ENCODE data around the gene KLHDC10.
"Not testable (repeated sequence)": the region's sequence is repeated elsewhere in the genome, so short reads cannot be mapped to it uniquely, and the experiment has no call there.

DNA sequence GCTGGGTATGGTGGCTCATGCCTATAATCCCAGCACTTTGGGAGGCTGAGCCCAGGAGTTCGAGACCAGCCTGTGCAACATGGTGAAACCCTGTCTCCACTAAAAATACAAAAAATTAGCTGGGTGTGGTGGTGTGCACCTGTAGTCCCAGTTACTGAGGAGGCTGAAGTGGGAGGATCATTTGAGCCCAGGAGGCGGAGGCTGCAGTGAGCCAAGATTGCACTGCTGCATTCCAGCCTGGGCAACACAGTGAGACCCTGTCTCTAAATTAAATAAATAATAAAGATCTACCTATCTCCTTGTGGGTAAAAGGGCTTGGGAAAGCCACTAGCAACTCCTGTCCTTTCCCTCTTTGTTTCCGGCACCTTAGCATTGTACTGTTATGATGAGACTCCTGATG is 56.5 kb downstream of the KLHDC10 start:
- TF ChIP-seq, protein P1, sequence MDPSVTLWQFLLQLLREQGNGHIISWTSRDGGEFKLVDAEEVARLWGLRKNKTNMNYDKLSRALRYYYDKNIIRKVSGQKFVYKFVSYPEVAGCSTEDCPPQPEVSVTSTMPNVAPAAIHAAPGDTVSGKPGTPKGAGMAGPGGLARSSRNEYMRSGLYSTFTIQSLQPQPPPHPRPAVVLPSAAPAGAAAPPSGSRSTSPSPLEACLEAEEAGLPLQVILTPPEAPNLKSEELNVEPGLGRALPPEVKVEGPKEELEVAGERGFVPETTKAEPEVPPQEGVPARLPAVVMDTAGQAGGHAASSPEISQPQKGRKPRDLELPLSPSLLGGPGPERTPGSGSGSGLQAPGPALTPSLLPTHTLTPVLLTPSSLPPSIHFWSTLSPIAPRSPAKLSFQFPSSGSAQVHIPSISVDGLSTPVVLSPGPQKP (IDR thresholded peaks at IDR 0.05; ENCODE audit: low read depth, low read length): not testable (repeated sequence)
- TF ChIP-seq, protein P2, sequence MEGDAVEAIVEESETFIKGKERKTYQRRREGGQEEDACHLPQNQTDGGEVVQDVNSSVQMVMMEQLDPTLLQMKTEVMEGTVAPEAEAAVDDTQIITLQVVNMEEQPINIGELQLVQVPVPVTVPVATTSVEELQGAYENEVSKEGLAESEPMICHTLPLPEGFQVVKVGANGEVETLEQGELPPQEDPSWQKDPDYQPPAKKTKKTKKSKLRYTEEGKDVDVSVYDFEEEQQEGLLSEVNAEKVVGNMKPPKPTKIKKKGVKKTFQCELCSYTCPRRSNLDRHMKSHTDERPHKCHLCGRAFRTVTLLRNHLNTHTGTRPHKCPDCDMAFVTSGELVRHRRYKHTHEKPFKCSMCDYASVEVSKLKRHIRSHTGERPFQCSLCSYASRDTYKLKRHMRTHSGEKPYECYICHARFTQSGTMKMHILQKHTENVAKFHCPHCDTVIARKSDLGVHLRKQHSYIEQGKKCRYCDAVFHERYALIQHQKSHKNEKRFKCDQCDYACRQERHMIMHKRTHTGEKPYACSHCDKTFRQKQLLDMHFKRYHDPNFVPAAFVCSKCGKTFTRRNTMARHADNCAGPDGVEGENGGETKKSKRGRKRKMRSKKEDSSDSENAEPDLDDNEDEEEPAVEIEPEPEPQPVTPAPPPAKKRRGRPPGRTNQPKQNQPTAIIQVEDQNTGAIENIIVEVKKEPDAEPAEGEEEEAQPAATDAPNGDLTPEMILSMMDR (IDR thresholded peaks at IDR 0.05): not testable (repeated sequence)
- TF ChIP-seq RAD21 (conservative IDR thresholded peaks at IDR 0.05 in 1 of 2, IDR thresholded peaks at IDR 0.05 in 1 of 2); CBX8 (IDR thresholded peaks at IDR 0.05); EP300 (IDR thresholded peaks at IDR 0.05); POLR2A (IDR thresholded peaks at IDR 0.05; ENCODE audit: low read length): not testable (repeated sequence)

Data from A549 (cell line).